Heart left ventricle (tissue), 16 donors: ENCODE measurements around the gene ZNF71. TPM values are rescaled to one million over a fixed set of nuclear protein-coding genes. Genes with fewer than 3 reads are reported as not detected.

Source experiments
- ATAC-seq, 4 donors: fragments of 200-7000 bp; cut with Tn5 transposase; one replicate each; pipeline ENCODE4 v1.9.1; 2020 to 2022; ENCODE audit warnings: moderate library complexity in 4 of 4, mild to moderate bottlenecking in 3 of 4, moderate number of reproducible peaks in 1 of 4
- DNase-seq, 5 donors: peaks; one replicate each; pipeline ENCODE4 v3.0.0-alpha.2; 2020
- H3K27ac ChIP-seq, 12 donors: fragments of 200-600 bp; sonication (generic) in 4 of 12; one replicate each; pipeline versions ENCODE4 v1.5.0 to v1.8.0; 2016 to 2022; ENCODE audit warnings: mild to moderate bottlenecking in 2 of 12
- H3K27me3 ChIP-seq, 9 donors: fragments of 200-600 bp; sonication (generic) in 2 of 9; one replicate each; pipeline versions ENCODE4 v1.5.1 to v1.8.0; 2016 to 2022; ENCODE audit warnings: mild to moderate bottlenecking in 3 of 9
- H3K36me3 ChIP-seq, 9 donors: fragments of 200-600 bp; sonication (generic) in 2 of 9; one replicate each; pipeline versions ENCODE4 v1.5.0 to v1.8.0; 2018 to 2022; ENCODE audit warnings: mild to moderate bottlenecking in 2 of 9
- H3K4me1 ChIP-seq, 12 donors: fragments of 200-600 bp; sonication (generic) in 4 of 12; one replicate each; pipeline versions ENCODE4 v1.5.0 to v1.8.0; 2016 to 2022; ENCODE audit warnings: mild to moderate bottlenecking in 3 of 12
- H3K4me3 ChIP-seq, 12 donors: fragments of 200-600 bp; sonication (generic) in 4 of 12; one replicate each; pipeline versions ENCODE4 v1.5.0 to v1.8.0; 2017 to 2022; ENCODE audit warnings: mild to moderate bottlenecking in 9 of 12, moderate library complexity in 4 of 12
- H3K9me3 ChIP-seq, 12 donors: fragments of 200-600 bp; sonication (generic) in 4 of 12; one replicate each; pipeline versions ENCODE4 v1.5.0 to v1.8.0; 2016 to 2022; ENCODE audit warnings: mild to moderate bottlenecking in 1 of 12
- CTCF ChIP-seq, 12 donors: fragments of 200-600 bp; sonication (generic) in 4 of 12; IDR thresholded peaks; one replicate each; pipeline versions ENCODE4 v1.5.0 to v1.8.0; 2018 to 2022; ENCODE audit warnings: antibody characterized with exemption in 12 of 12, mild to moderate bottlenecking in 5 of 12
- POLR2A ChIP-seq, 2 donors: fragments of 450-650 bp; IDR thresholded peaks; one replicate each; pipeline ENCODE4 v1.6.1; 2017; ENCODE audit warnings: antibody characterized with exemption in 2 of 2, mild to moderate bottlenecking in 2 of 2, moderate library complexity in 2 of 2
- WGBS, 4 donors: extraction: QIAGEN DNeasy Blood & Tissue Kit in 2 of 4; methylation state at CpG; one replicate each; pipeline versions ENCODE4 v1.1.5 to v1.1.7; 2013 to 2018; 5-methylcytosine and 5-hydroxymethylcytosine counted together
- intact Hi-C, 10 donors: fragments of 100-400 bp; cut with DNase I; formaldehyde crosslinking; loops; one replicate each; pipeline versions ENCODE4 v1.11.1 to v1.14.2; 2022
- polyA plus RNA-seq, 2 donors: library from polyadenylated mRNA; stranded (reverse); fragments of 200-250 nt; gene quantifications; one replicate each; pipeline ENCODE4 v1.2.3, GENCODE V29; 2013
- total RNA-seq, 9 donors: library from RNA; depleted of rRNA in 2 of 9; stranded (reverse); fragments of >200 nt in 2 of 9; fragmentation: NEBNext Ultra II Directional in 3 of 9; extraction: Animal tissue kit (Norgen Biotek cat#: 25700) in 3 of 9; gene quantifications; one replicate each; pipeline versions ENCODE4 v1.1.0 to v1.2.4, GENCODE V29; 2016 to 2023
- donor health status: ischemic (EF 13 %, LVEDD 7.1; RV severe dilation, severe dysfunction).
- donor health status: healthy with polysubstance abuse.
- donor health status: DM: no; HTN: yes; CAD: no.
- donor health status: DM: no; HTN: no; CAD: no.
- donor health status: ischemic (EF 25% LVEDD 6.9; RV normal size, moderate dysfunction).
- donor health status: ischemic (EF 25% LVEDD 5.7; RV mildly dilated, moderate dysfunction).
- donor health status: healthy.
- donor health status: DM: yes; HTN: yes; CAD: no.
- donor health status: ischemic (EF 35%, LVEDD 5.7; RV mildly dilated, moderate dysfunction).
- donor health status: nonischemic (EF 11% LVEDD 7.7; RV severe dilation, severe dysfunction).
- donor health status: DM: yes; HTN: yes; CAD: no.
- donor health status: PGD.
- donor health status: ischemic (EF 29% LVEDD 5.4; RV normal size, mild dysfunction).
- donor health status: nonischemic (EF 23%, LVEDD 6.1; RV moderate dilation, normal function).

ZNF71 gene
- total and polyA plus RNA-seq, 11 donors = 3.6 to 15.3 (median 7.1) TPM

- H3K27ac ChIP-seq = no peak overlapping the region
- 90 to 93% (median 92%) methylated on average over 9 of the region's 9 CpGs for WGBS, 4 donors
- no peak overlapping the region for H3K4me3 ChIP-seq
- intact Hi-C loops = no loop called here
- ATAC-seq (no peak), DNase-seq (no peak)
- H3K36me3 ChIP-seq = peaks cover 0 to 48% (median 27%) of the 10 kb centered on the region in 9 donors
- H3K27me3 ChIP-seq = no peaks in the 10 kb centered on the region
- TF ChIP-seq POLR2A (IDR thresholded peaks at IDR 0.05) = no peak
- no peak for TF ChIP-seq CTCF (IDR thresholded peaks at IDR 0.05)
- peaks cover 0 to 81% (median 5%) of the 10 kb centered on the region in 12 donors for H3K9me3 ChIP-seq
- H3K4me1 ChIP-seq = no peaks in the 10 kb centered on the region
Observed at GRCh38 chr19:56625708-56626107, 30.6 kb downstream of the ZNF71 start.

- Histone ChIP-seq H3K27ac (no peak overlapping the region), H3K36me3 (no peaks in the 10 kb centered on the region), H3K4me3 (no peak overlapping the region), H3K27me3 (no peaks in the 10 kb centered on the region), H3K4me1 (no peaks in the 10 kb centered on the region), H3K9me3 (peaks cover 0 to 82% (median 11%) of the 10 kb centered on the region in 12 donors)
- WGBS, 4 donors = 20 to 27% (median 25%) methylated on average over 1 of the region's 1 CpG
- DNase-seq (no peak), ATAC-seq (no peak)
- TF ChIP-seq POLR2A (IDR thresholded peaks at IDR 0.05) (no peak), CTCF (IDR thresholded peaks at IDR 0.05) (no peak)
- intact Hi-C loops = no loop called here
Observed at GRCh38 chr19:56633021-56633420, 37.9 kb downstream of the ZNF71 start.

- WGBS, 4 donors = 9 to 15% (median 11%) methylated on average over 7 to 21 of the region's 21 CpGs
- intact Hi-C loops = no loop called here
- Histone ChIP-seq H3K4me1 (no peaks in the 10 kb centered on the region), H3K27me3 (peaks cover 1 to 14% (median 6%) of the 10 kb centered on the region in 9 donors), H3K9me3 (peaks cover 0 to 80% (median 3%) of the 10 kb centered on the region in 12 donors), H3K4me3 (no peak overlapping the region), H3K27ac (no peak overlapping the region), H3K36me3 (no peaks in the 10 kb centered on the region)
- TF ChIP-seq CTCF (IDR thresholded peaks at IDR 0.05) = no peak
- TF ChIP-seq POLR2A (IDR thresholded peaks at IDR 0.05) = no peak
- ATAC-seq (peak; percentile 86 to 96 (median 95)), DNase-seq (peak; percentile 85 to 91 (median 87))
Observed at GRCh38 chr19:56637976-56638555, 43.0 kb downstream of the ZNF71 start.

GRCh38 chr19:56639217-56639616 lies 44.1 kb downstream of the ZNF71 start:
- no peaks in the 10 kb centered on the region for H3K4me1 ChIP-seq
- 21 to 42% (median 37%) methylated on average over 7 of the region's 7 CpGs for WGBS, 4 donors
- ATAC-seq = peak in 1 of 4 donors; percentile 50
- peaks cover 2 to 25% (median 14%) of the 10 kb centered on the region in 9 donors for H3K27me3 ChIP-seq
- TF ChIP-seq POLR2A (IDR thresholded peaks at IDR 0.05) = no peak
- TF ChIP-seq CTCF (IDR thresholded peaks at IDR 0.05) = no peak
- H3K4me3 ChIP-seq = no peak overlapping the region
- H3K27ac ChIP-seq = no peak overlapping the region
- intact Hi-C loops = no loop called here
- no peaks in the 10 kb centered on the region for H3K36me3 ChIP-seq
- DNase-seq = no peak
- peaks cover 0 to 75% (median 0%) of the 10 kb centered on the region in 12 donors for H3K9me3 ChIP-seq
